HCT116 (cell line): ENCODE data around the gene CCDC192.

Source experiments
- CEBPB ChIP-seq: IDR thresholded peaks from 2 replicates; pipeline ENCODE4 v1.6.1; 2012; ENCODE audit warnings: low read depth
- EZH2 ChIP-seq: fragments of 200-600 bp; sonication (generic); IDR thresholded peaks from 2 replicates; pipeline ENCODE4 v1.6.1; 2017; ENCODE audit warnings: antibody characterized with exemption, mixed run types
- EZH2phosphoT487 ChIP-seq: fragments of 200-600 bp; IDR thresholded peaks from 2 replicates; pipeline ENCODE4 v1.6.1; 2018; ENCODE audit warnings: antibody characterized with exemption, borderline replicate concordance
- JUND ChIP-seq: IDR thresholded peaks from 2 replicates; pipeline ENCODE4 v1.6.1; 2012
- POLR2A ChIP-seq: IDR thresholded peaks from 2 replicates; pipeline ENCODE4 v1.7.0; 2011; ENCODE audit warnings: borderline replicate concordance; ENCODE audit not compliant: insufficient read depth, insufficient read length; ENCODE audit errors: extremely low read depth
- REST ChIP-seq: IDR thresholded peaks from 2 replicates; pipeline ENCODE4 v1.6.1; 2012; ENCODE audit warnings: low read depth
- SRF ChIP-seq: IDR thresholded peaks from 2 replicates; pipeline ENCODE4 v1.6.1; 2012; ENCODE audit warnings: low read depth
- TCF7L2 ChIP-seq: IDR thresholded peaks from 2 replicates; pipeline ENCODE4 v1.7.0; 2011; ENCODE audit warnings: borderline replicate concordance, inconsistent platforms; ENCODE audit not compliant: insufficient read depth, insufficient read length; ENCODE audit errors: extremely low read depth
- ZFX ChIP-seq: fragments of 450-650 bp; IDR thresholded peaks from 2 replicates; pipeline ENCODE4 v1.6.1; 2017
- TF ChIP-seq, protein P1 (sequence below), 3 experiments: fragments of 200-600 bp in 1 of 3; sonication (generic) in 1 of 3; IDR thresholded peaks in 2 of 3; conservative IDR thresholded peaks in 1 of 3; 2 replicates each; pipeline ENCODE4 v1.5.1; 2012 to 2017; ENCODE audit warnings: low read depth in 2 of 3, low read length in 2 of 3, antibody characterized with exemption in 1 of 3, borderline replicate concordance in 1 of 3, control low read depth in 1 of 3, mild to moderate bottlenecking in 1 of 3, mixed read lengths in 1 of 3, mixed run types in 1 of 3, moderate library complexity in 1 of 3; ENCODE audit not compliant: insufficient read depth in 1 of 3
- TF ChIP-seq, protein P2 (sequence below): IDR thresholded peaks from 2 replicates; pipeline ENCODE4 v1.6.1; 2011; ENCODE audit warnings: mild to moderate bottlenecking, low read length, moderate library complexity; ENCODE audit not compliant: insufficient replicate concordance; ENCODE audit errors: extremely low read depth

DNA sequence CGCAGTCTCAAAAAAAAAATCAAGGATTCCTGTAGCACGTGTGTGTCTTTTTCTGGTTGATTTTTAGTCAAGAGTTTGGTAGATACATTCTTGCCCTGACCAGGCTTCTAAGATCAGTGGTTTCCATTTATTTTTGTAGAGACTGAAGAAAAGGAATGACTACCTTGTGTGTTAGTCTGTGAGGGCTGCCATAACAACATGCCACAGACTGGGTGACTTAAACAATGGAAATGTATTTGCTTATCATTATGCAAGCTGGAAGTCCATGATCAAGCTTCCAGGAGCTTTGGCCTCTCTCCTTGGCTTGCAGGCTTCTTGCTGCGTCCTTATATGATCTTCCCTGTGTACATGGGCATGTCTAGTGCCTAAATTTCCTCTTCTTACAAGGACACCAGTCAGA is 127.0 kb downstream of the CCDC192 start:
- TF ChIP-seq, protein P1, sequence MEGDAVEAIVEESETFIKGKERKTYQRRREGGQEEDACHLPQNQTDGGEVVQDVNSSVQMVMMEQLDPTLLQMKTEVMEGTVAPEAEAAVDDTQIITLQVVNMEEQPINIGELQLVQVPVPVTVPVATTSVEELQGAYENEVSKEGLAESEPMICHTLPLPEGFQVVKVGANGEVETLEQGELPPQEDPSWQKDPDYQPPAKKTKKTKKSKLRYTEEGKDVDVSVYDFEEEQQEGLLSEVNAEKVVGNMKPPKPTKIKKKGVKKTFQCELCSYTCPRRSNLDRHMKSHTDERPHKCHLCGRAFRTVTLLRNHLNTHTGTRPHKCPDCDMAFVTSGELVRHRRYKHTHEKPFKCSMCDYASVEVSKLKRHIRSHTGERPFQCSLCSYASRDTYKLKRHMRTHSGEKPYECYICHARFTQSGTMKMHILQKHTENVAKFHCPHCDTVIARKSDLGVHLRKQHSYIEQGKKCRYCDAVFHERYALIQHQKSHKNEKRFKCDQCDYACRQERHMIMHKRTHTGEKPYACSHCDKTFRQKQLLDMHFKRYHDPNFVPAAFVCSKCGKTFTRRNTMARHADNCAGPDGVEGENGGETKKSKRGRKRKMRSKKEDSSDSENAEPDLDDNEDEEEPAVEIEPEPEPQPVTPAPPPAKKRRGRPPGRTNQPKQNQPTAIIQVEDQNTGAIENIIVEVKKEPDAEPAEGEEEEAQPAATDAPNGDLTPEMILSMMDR (IDR thresholded peaks at IDR 0.05 in 2 of 3, conservative IDR thresholded peaks at IDR 0.05 in 1 of 3; ENCODE audit: borderline replicate concordance in 1 of 3, insufficient read depth in 1 of 3, low read depth in 2 of 3, low read length in 2 of 3), result no peak
- TF ChIP-seq SRF, result no peak
- TF ChIP-seq CEBPB, result no peak
- no peak for TF ChIP-seq POLR2A
- TF ChIP-seq EZH2, result no peak
- no peak for TF ChIP-seq EZH2phosphoT487
- no peak for TF ChIP-seq ZFX
- TF ChIP-seq REST, result no peak
- TF ChIP-seq, protein P2, sequence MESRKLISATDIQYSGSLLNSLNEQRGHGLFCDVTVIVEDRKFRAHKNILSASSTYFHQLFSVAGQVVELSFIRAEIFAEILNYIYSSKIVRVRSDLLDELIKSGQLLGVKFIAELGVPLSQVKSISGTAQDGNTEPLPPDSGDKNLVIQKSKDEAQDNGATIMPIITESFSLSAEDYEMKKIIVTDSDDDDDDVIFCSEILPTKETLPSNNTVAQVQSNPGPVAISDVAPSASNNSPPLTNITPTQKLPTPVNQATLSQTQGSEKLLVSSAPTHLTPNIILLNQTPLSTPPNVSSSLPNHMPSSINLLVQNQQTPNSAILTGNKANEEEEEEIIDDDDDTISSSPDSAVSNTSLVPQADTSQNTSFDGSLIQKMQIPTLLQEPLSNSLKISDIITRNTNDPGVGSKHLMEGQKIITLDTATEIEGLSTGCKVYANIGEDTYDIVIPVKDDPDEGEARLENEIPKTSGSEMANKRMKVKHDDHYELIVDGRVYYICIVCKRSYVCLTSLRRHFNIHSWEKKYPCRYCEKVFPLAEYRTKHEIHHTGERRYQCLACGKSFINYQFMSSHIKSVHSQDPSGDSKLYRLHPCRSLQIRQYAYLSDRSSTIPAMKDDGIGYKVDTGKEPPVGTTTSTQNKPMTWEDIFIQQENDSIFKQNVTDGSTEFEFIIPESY, result no peak
- no peak for TF ChIP-seq JUND
- TF ChIP-seq TCF7L2, result no peak
